ENCODE measurements around the gene ATP8B3.

DNA sequence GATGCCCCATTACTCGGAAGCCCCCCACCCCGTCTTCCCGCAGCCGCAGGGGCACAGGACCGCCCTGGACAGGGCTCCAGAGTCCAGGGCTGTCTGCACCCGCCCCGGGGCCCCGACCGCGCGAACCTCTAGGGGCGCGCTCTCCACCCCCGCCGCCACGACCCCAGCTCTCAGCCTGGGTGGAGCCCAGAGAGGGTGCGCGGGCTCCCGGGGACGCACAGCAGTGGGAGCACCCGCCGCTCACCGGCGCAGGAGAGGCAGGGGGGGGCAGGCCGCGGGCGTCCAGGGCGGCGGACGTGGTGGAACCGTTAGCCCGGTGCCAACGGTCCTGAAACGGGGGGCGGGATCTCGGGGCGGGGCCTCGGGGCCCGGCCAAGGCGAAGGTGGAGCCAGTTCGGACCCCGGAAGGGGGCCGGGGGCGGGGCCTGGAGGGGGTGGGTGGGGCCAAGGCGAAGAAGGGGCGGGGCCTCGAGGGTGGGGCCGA lies at the start of gene ATP8B3:
- TF ChIP-seq POLR2A (IDR thresholded peaks at IDR 0.05) = no peak
- TF ChIP-seq, protein P1, sequence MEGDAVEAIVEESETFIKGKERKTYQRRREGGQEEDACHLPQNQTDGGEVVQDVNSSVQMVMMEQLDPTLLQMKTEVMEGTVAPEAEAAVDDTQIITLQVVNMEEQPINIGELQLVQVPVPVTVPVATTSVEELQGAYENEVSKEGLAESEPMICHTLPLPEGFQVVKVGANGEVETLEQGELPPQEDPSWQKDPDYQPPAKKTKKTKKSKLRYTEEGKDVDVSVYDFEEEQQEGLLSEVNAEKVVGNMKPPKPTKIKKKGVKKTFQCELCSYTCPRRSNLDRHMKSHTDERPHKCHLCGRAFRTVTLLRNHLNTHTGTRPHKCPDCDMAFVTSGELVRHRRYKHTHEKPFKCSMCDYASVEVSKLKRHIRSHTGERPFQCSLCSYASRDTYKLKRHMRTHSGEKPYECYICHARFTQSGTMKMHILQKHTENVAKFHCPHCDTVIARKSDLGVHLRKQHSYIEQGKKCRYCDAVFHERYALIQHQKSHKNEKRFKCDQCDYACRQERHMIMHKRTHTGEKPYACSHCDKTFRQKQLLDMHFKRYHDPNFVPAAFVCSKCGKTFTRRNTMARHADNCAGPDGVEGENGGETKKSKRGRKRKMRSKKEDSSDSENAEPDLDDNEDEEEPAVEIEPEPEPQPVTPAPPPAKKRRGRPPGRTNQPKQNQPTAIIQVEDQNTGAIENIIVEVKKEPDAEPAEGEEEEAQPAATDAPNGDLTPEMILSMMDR (IDR thresholded peaks at IDR 0.05) = peak in 1 of 5 experiments; percentile 30
